CD4-positive, alpha-beta T cell treated with Interleukin-4 for 4 hours (primary cell): Measurements from ENCODE around the gene PTPRN2.

Experiments used
- DNase-seq: peaks from one replicate; pipeline ENCODE4 v3.0.0-alpha.2; 2020

Gene PTPRN2

DNA sequence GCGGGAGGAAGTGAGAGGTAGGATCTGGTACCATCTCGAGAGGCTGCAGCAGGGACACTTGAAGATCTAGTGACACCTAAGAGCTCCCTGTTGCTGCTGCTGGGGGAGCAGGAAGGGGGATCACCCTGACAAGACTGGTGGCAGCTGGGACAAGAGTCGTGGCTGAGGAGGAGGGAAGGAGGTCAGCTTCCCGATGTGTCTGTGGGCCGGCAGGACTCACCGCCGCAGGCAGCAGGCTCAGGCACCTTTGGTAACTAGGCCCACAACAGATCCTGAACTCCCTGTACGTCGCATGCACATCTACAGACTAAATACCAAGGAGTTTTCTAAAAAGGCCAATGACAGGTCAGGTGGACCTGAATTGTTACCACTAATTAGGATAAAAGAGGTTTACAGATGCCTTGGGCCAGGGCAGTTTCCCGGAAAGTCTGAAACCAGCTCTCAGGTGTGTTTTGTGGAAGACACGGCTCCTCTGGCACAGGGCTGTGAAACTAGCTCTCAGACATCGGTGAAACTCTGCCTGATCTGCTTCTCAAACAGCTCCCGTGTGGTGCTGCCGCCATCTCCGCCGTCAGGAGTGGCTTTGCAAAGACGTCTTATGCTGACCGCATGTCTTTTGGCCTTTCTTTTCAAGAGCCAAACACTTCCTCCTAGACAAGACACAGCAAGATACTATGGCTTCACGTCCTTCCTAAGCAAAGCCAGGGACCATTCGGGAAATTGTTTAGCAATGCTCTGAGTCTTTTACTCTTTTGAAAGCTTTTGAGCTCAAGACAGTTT is 609.7 kb downstream of the PTPRN2 start:
- DNase-seq = no peak

GRCh38 chr7:157977306-157977705 is 610.3 kb downstream of the PTPRN2 start:
- DNase-seq = no peak

DNA sequence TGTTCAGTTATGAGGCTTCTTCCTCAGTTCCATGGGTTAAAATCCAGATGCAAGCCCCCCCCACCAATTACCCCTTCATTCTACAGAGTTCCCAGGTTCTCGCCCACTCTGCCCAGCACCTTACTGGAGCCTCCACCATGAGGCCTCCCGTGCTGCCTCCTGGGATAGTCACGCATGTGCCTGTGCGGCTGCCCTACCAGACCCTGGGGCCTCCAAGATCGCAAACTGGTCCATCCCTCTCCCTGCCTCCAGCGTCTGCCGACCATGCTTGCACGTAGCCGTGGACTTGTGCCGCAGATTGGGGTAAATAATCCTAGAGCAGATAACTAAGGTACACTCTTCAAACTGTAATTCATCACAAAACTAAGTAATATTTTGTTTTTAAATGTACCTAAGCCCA is 611.2 kb downstream of the PTPRN2 start:
- DNase-seq = no peak

GRCh38 chr7:157975401-157976372 is 611.9 kb downstream of the PTPRN2 start:
- DNase-seq = no peak

DNA sequence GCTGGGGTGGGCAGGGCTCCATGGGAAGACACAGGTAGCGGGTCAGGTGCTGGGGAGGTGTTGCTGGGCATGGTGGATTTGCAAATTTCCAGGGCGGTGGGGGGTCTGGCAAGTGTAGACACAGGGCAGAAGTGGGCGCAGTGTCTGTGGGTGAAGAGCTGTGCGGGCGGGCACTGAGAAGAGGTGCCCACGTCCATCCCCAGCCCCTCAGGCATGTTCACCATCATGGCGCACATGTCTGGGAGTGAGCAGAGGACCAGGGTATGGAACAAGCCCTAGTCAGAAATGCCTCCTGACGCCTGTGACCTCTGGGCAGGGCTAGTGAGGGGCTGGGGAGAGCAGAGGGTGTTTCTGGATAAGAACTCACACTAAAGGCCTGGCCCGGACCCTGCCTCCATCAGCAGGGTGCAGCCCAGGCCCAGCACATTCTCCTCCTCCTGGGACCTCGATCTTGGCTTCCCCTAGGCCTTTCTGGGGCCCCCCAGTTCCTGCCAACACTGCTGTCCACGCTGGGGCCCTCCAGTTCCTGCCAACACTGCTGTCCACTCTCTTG is 612.9 kb downstream of the PTPRN2 start:
- DNase-seq = no peak

DNA sequence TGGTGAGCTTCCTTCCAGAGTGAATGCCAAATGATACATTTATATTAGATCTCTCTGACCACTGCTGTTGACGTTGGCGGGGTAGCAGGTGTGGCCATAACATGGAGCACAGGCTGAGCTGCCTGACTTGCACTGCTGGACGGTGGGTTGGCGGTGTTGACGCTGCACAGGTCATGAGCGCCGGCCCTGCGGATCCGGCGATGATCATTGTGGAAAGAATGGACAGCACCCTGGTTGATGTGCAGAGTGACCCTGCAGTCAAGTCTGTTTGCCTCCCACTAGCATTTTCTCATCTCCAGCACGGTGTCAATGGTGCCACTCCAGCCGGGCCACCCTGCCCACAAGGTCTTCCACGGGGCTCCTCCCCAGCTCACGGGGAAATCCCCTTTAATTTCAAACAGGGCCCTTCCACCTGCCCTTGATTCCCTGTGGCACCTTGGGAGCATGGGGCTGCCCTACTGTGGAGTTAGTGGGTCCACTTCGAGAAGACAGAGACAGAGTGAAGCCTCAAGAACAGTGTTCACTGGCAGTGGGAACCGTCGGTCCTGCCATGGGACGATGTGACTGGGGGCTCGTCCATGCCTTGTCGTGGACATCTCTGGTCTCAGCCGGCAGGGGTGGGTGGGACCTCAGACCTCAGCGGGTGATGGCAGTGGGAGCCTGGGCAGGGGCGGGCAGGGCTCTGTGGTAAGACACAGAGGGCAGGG is 613.5 kb downstream of the PTPRN2 start:
- DNase-seq = no peak

- no peak for DNase-seq
These were observed 614.7 kb downstream of the PTPRN2 start for GRCh38 chr7:157972914-157973313.

DNA sequence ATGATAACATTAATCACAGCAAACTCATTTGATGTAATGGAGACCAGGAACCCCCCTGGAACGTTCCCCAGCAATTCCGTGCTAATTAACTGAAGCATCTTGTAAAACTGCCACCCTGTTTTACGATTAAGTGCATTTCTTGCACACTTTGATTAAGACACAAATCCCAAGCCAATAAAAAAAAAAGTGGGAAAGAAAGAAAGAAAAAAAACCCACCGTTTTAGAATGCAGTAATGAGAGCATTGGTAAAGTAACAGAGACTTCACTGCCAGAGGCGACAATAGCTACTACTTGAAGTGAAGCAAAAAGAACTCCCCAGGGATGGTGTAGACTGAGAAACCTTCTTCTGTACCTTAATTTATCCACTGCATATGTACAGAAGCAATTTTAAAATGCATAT is 616.1 kb downstream of the PTPRN2 start:
- no peak for DNase-seq

GRCh38 chr7:157970744-157971143 is 616.9 kb downstream of the PTPRN2 start:
- DNase-seq = no peak

DNA sequence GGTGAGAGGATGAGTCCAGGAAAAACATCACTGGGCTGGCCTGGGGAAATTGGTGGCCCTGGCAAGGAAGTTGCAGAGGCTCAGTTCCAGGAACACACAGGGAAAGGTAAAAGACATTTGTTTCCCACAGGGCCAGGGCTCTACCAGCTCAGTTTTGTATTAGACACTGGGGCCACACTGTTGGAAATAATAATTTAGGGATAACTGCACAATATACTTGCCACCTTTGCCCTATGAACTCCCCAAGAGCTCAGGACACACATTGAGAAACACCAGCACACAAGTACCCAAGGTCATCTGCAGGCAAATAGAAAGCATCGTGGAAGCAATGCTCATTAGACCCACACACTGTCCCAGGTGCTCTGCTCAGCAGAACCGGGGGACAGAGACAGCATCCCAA is 617.6 kb downstream of the PTPRN2 start:
- no peak for DNase-seq

DNA sequence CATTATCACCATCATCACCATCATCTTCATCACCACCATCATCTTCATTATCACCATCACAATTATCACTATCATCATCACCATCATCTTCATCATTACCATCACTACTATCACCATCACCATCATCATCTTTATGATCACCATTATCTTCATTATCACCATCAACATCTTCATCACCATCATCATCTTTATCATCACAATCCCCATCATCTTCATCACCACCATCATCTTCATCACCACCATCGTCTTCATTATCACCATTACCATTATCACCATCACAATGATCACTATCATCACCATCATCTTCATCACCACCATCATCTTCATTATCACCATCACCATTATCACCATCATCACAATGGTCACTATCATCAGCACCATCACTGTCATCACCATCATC is 621.1 kb downstream of the PTPRN2 start:
- DNase-seq = no peak

- DNase-seq = no peak
These were observed 623.1 kb downstream of the PTPRN2 start for GRCh38 chr7:157964521-157964920.

DNA sequence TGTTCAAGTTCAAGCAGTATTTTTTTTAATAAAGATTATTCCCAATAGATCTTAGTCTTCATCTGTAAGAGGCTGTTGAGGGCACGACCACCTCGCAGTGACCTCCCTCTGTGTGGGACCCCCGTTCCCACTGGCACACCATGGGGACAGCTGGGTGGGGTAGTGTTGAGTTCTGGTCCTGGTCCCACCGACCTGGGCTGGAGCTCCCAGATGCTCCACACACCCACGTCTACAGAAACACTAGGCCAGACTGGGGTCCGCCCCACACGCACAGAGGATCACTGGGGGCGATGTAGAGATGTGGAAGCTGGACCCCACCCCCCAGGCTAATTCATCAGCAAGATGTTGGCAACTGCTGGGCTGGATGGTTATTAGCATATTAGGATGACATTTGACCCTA is 623.6 kb downstream of the PTPRN2 start:
- no peak for DNase-seq

DNA sequence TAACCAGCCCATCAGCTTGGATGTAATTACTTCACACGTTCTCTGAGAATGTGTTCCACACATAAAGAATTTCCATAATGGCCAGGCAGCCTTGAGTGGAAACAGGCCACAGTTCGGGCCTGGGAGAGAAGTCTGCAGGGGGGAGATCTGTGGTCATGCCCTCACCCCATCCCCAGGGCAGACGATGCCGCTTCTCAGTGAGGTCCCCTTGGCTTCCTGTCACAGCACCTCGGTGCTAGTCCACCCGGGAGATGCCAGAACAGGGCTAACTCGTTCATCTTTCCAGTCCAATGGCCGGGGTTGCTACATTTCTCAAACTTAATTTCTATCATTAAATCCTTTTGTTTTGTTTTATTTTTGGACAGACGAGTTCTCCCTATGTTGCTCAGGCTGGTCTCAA is 624.1 kb downstream of the PTPRN2 start:
- DNase-seq = no peak

DNA sequence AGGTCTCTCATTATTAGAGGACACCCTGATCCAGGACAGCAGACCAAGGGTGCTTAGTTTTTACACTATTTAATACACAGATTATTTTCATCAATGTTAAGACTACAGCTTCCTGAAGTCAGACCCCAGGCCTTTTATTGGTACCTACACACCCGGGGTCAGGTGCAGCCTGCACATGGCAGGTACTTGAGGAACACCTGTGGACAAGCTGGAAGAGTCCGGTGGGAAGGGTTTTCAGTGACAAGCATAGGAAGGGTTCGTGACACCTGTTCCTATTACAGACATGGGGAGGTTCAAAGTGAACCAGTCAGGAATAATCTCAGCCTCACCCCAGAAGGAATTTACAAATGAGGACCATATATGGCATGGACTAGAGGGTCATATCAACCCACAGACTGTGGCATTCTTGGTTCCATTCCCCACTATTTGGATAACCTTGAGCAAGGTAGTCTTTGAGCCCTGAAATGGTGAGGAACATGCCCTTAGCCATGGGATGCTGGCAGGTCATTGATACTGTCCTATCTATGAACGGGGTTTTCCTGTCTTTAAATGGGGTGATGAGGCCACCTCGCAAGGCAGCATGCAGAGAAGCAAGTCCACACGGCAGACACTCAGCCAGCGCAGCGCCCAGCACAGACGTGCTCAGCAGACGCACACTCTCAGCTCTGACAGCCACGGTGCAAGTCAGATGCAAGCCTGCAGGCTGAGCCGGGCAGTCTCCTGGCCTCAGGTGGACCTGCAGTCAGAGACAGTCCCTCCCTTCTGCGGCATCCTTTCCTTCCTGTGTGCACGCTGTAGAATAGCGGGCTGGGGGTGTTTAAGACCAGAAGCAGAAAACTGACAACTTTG is 624.9 kb downstream of the PTPRN2 start:
- no peak for DNase-seq

DNA sequence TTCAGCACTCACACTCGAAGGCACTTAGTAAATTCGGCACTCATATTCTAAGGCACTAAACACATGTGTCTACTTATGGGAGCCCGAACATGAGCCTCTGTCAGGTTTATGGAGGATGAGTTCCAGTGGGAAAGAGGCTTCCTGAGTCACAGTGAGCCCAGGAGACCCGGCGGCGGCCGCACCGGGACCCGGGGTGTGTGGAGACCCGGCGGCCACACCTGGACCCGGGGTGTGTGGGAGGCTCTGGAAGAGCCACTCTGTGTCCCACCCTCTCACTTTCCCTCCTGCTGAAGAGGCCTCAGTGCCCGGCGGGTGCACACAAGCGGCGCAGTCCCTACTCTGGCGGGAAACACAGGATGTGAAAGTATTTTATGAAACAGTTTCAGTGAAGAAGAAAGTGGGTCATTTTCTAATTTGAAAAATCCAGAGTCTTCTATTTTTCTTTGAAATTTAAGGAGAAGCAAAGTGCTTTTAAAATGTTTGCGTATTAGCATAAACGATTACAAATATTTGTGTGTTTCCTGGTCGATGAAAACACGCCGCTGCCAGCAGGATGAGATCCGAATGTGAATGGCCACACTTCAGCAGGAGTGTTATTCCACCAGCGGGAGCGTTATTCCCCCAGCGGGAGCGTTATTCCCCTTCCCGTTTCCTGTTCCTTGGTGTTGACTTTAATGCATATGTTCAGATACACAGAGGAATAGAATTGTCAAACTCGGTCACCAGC is 625.7 kb downstream of the PTPRN2 start:
- DNase-seq = no peak

- DNase-seq = no peak
These were observed 632.1 kb downstream of the PTPRN2 start for GRCh38 chr7:157955348-157955999.

GRCh38 chr7:157954901-157955300 is 632.7 kb downstream of the PTPRN2 start:
- DNase-seq = no peak

- no peak for DNase-seq
These were observed 634.6 kb downstream of the PTPRN2 start for GRCh38 chr7:157952841-157953645.
